ENCODE results near the gene SLK.
A peak's percentile ranks its signal among the peaks of the same experiment; 100 is the strongest.

SLK gene

DNA sequence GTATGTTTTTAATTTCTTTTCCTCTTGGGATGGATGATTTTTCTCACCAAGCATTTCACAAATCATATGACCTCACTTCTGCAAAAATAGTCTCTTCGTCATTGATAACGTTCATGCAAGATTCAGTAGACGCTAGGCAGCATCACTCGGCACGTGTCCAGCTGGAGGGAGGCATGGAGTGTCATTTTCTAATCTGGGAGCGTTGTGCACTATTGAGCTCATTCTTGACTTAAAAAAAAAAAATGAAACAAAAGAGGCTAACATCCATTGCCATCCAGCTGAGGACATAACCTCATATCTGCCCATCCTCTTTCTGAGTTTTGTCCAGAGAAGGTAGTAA lies 62.6 kb downstream of the SLK start:
- DNase-seq (ENCODE audit: low read depth, low spot score) = no peak
- Histone ChIP-seq H3K4me3 (ENCODE audit: insufficient read length, low read depth) (no peak overlapping the region), H3K9me3 (ENCODE audit: insufficient read depth, low read length) (no peaks in the 10 kb centered on the region), H3K9ac (ENCODE audit: insufficient read length, low read depth) (no peak overlapping the region), H3K4me1 (ENCODE audit: insufficient read depth, insufficient read length) (peaks cover 8% of the 10 kb centered on the region), H3K27me3 (ENCODE audit: insufficient read depth, insufficient read length) (no peaks in the 10 kb centered on the region), H3K36me3 (ENCODE audit: insufficient read depth, insufficient read length, low read length) (peaks cover 4% of the 10 kb centered on the region)
- no peak for TF ChIP-seq SUZ12 (IDR thresholded peaks at IDR 0.05; ENCODE audit: extremely low read depth, insufficient read depth, insufficient read length)
- TF ChIP-seq ZNF274 (IDR thresholded peaks at IDR 0.05; ENCODE audit: low read depth, low read length) = no peak
- no peak for TF ChIP-seq YY1 (IDR thresholded peaks at IDR 0.05; ENCODE audit: insufficient read depth, insufficient read length)

DNA sequence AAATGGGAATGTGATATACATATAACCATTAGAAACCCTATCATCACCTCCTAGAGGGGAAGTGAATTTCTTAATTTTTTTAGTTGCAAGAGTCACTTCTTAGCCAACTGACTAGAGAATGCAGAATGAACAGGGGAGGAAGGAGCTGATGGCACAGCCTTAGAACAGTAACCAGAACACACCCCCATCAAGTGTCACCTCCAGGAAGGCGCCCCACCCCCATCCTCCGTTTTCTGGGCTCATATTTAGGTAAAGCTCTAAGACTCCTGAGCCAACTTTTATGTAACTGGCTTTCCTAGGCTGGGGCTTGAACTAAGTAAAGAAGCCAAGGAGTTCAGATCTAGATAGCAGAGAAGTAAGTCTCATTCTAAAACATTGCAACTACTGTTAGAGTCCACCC lies 64.7 kb downstream of the SLK start:
- Histone ChIP-seq H3K36me3 (ENCODE audit: insufficient read depth, insufficient read length, low read length) (no peaks in the 10 kb centered on the region), H3K27me3 (ENCODE audit: insufficient read depth, insufficient read length) (no peaks in the 10 kb centered on the region), H3K4me3 (ENCODE audit: insufficient read length, low read depth) (no peak overlapping the region), H3K4me1 (ENCODE audit: insufficient read depth, insufficient read length) (peaks cover 11% of the 10 kb centered on the region), H3K9ac (ENCODE audit: insufficient read length, low read depth) (no peak overlapping the region), H3K9me3 (ENCODE audit: insufficient read depth, low read length) (no peaks in the 10 kb centered on the region)
- TF ChIP-seq ZNF274 (IDR thresholded peaks at IDR 0.05; ENCODE audit: low read depth, low read length) (no peak), SUZ12 (IDR thresholded peaks at IDR 0.05; ENCODE audit: extremely low read depth, insufficient read depth, insufficient read length) (no peak), YY1 (IDR thresholded peaks at IDR 0.05; ENCODE audit: insufficient read depth, insufficient read length) (no peak)
- DNase-seq (ENCODE audit: low read depth, low spot score) = no peak

DNA sequence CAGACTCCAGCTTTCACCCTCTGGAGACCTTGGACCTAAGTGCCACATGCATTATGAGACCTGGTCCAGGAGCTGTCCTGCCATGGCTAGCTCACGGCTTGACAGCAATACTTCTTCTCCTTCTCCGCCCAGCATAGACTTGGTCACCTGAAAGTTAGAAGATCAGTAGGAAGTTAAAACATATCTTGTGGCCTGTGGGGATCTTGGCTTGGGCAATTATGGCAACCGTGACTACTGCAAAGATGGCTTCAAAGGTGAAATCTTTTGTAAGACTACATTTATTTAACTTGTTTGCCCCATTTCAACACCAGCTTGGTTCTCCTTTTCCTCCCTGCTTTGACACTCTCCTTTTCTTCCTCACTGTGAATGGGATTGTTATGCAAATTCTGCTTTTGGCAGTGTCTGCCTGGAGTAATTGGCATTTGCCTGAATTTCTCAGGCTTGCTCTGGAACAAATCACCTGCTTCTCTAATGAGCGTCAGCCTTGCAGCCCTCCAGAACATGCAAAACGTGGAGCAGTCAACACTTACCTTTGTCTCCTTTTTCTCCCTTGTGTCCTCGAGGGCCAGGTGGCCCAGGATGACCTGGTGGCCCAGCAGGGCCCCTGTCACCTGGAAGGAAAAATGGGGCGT lies 65.3 kb downstream of the SLK start:
- TF ChIP-seq SUZ12 (IDR thresholded peaks at IDR 0.05; ENCODE audit: extremely low read depth, insufficient read depth, insufficient read length) (no peak), ZNF274 (IDR thresholded peaks at IDR 0.05; ENCODE audit: low read depth, low read length) (no peak), YY1 (IDR thresholded peaks at IDR 0.05; ENCODE audit: insufficient read depth, insufficient read length) (no peak)
- Histone ChIP-seq H3K9me3 (ENCODE audit: insufficient read depth, low read length) (no peaks in the 10 kb centered on the region), H3K9ac (ENCODE audit: insufficient read length, low read depth) (no peak overlapping the region), H3K36me3 (ENCODE audit: insufficient read depth, insufficient read length, low read length) (no peaks in the 10 kb centered on the region), H3K27me3 (ENCODE audit: insufficient read depth, insufficient read length) (no peaks in the 10 kb centered on the region), H3K4me3 (ENCODE audit: insufficient read length, low read depth) (no peak overlapping the region), H3K4me1 (ENCODE audit: insufficient read depth, insufficient read length) (peaks cover 11% of the 10 kb centered on the region)
- peak; percentile 60 for DNase-seq (ENCODE audit: low read depth, low spot score)

DNA sequence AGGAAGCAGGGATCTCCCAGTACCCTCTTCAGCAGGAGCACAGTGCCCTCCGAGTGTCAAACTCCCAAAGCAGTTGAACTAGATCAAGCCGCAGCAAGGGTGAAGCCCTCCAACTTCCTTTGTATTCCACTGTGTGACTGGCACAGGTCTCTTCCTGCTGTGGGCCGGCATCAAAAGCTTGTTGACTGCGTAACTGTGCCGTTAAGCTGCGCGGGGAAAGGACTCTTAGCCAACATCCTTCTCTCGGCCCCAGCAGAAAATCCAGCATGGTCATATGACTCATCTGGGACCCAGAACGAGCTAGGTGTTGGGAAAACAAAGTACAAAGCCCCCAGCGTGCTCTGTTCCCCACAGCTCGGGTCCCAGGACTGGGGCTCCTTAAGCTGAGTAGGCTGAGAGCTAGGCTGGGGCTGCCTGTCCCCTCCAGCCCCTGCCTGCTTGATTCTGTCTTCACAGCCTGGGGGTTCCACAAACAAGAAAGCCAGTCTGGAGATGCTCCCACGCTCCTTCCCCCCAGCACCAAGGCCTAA lies 66.5 kb downstream of the SLK start:
- no peaks in the 10 kb centered on the region for H3K27me3 ChIP-seq (ENCODE audit: insufficient read depth, insufficient read length)
- H3K4me1 ChIP-seq (ENCODE audit: insufficient read depth, insufficient read length) = peaks cover 11% of the 10 kb centered on the region
- no peak for TF ChIP-seq ZNF274 (IDR thresholded peaks at IDR 0.05; ENCODE audit: low read depth, low read length)
- no peak for TF ChIP-seq YY1 (IDR thresholded peaks at IDR 0.05; ENCODE audit: insufficient read depth, insufficient read length)
- H3K36me3 ChIP-seq (ENCODE audit: insufficient read depth, insufficient read length, low read length) = no peaks in the 10 kb centered on the region
- DNase-seq (ENCODE audit: low read depth, low spot score) = no peak
- no peak overlapping the region for H3K9ac ChIP-seq (ENCODE audit: insufficient read length, low read depth)
- H3K9me3 ChIP-seq (ENCODE audit: insufficient read depth, low read length) = no peaks in the 10 kb centered on the region
- no peak overlapping the region for H3K4me3 ChIP-seq (ENCODE audit: insufficient read length, low read depth)

DNA sequence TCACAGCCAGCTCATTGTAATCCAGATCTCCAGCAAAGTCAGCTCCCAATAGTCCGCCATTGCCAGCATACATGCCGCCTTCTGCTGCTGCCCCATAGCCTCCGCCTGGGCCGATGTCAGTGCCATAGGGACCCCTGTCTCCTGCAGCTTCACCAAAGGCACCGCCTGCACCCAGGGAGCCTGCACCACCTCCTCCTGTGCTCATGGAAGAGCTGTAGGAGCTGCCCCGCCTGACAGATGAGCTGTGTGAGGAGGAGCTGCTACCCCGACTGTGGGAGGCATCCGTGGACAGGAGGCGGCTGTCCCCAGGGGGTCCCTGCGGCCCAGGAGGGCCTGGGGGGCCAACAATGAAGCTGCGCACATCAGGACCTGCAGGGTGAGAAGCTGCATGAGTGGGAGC lies 67.0 kb downstream of the SLK start:
- no peaks in the 10 kb centered on the region for H3K36me3 ChIP-seq (ENCODE audit: insufficient read depth, insufficient read length, low read length)
- H3K27me3 ChIP-seq (ENCODE audit: insufficient read depth, insufficient read length) = no peaks in the 10 kb centered on the region
- no peak overlapping the region for H3K9ac ChIP-seq (ENCODE audit: insufficient read length, low read depth)
- H3K9me3 ChIP-seq (ENCODE audit: insufficient read depth, low read length) = no peaks in the 10 kb centered on the region
- TF ChIP-seq YY1 (IDR thresholded peaks at IDR 0.05; ENCODE audit: insufficient read depth, insufficient read length) (no peak), ZNF274 (IDR thresholded peaks at IDR 0.05; ENCODE audit: low read depth, low read length) (no peak), SUZ12 (IDR thresholded peaks at IDR 0.05; ENCODE audit: extremely low read depth, insufficient read depth, insufficient read length) (no peak)
- peaks cover 11% of the 10 kb centered on the region for H3K4me1 ChIP-seq (ENCODE audit: insufficient read depth, insufficient read length)
- no peak overlapping the region for H3K4me3 ChIP-seq (ENCODE audit: insufficient read length, low read depth)
- no peak for DNase-seq (ENCODE audit: low read depth, low spot score)

DNA sequence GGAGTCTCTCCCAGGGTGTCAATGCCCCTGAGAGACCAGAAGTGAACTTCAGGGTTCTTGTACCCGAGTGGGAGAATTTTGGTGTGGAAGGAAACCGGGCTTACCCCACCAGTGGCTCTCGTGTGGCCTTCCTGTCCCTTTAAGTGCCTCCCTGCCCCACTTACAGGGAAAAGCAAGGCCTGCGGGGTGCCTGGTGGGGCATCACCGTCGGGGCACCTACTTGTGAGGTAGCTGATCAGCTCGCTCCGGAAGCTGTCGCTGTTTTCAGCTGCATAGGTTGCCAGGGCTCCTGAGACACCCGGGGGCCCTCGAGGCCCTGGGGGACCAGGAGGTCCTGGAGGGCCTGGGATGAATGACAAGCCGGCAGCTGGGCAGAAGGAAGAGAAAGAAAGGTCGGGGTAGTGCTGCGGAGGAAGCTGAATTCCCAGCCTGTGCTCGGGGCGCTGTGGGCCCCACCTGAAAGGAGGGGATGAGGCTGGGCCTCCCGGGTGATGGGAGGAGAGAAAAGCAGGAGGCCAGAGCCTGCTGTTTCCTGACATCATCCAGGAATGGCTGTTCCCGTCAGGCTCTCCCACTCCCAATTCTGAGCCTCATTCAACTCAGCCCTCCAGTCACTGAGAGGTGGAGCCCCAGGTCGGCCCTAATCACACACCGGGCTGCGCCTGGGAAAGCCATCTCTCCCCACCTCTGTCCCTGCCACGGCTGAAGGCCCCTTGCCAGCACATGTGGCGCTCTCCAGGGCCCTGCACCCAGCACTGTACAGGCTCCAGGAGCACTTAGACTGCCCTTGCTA lies 67.7 kb downstream of the SLK start:
- TF ChIP-seq YY1 (IDR thresholded peaks at IDR 0.05; ENCODE audit: insufficient read depth, insufficient read length) (no peak), ZNF274 (IDR thresholded peaks at IDR 0.05; ENCODE audit: low read depth, low read length) (no peak), SUZ12 (IDR thresholded peaks at IDR 0.05; ENCODE audit: extremely low read depth, insufficient read depth, insufficient read length) (no peak)
- peaks cover 11% of the 10 kb centered on the region for H3K4me1 ChIP-seq (ENCODE audit: insufficient read depth, insufficient read length)
- H3K27me3 ChIP-seq (ENCODE audit: insufficient read depth, insufficient read length) = no peaks in the 10 kb centered on the region
- no peaks in the 10 kb centered on the region for H3K9me3 ChIP-seq (ENCODE audit: insufficient read depth, low read length)
- H3K36me3 ChIP-seq (ENCODE audit: insufficient read depth, insufficient read length, low read length) = no peaks in the 10 kb centered on the region
- H3K4me3 ChIP-seq (ENCODE audit: insufficient read length, low read depth) = no peak overlapping the region
- no peak for DNase-seq (ENCODE audit: low read depth, low spot score)
- H3K9ac ChIP-seq (ENCODE audit: insufficient read length, low read depth) = no peak overlapping the region
